Smooth muscle cell (in vitro differentiated cells): Measurements from ENCODE around the gene PRPF38A. TPM values are rescaled to one million over a fixed set of nuclear protein-coding genes. Genes with fewer than 3 reads are reported as not detected.

Experiments
- DNase-seq: peaks from one replicate; lab custom pipeline; 2025; ENCODE audit not compliant: unreplicated experiment; lab: John Stamatoyannopoulos, UW
- H2AFZ ChIP-seq: fragments of 200-600 bp; sonication (generic); 2 replicates; pipeline ENCODE4 v1.6.0; 2016; ENCODE audit warnings: antibody characterized with exemption, low read depth, mild to moderate bottlenecking
- H3F3A ChIP-seq: fragments of 200-600 bp; sonication (generic); 2 replicates; pipeline ENCODE4 v1.6.0; 2017; ENCODE audit warnings: antibody characterized with exemption, low read depth
- H3K27ac ChIP-seq: fragments of 200-600 bp; sonication (generic); 2 replicates; pipeline ENCODE4 v1.5.1; 2016; ENCODE audit warnings: low read depth, mild to moderate bottlenecking
- H3K27me3 ChIP-seq: fragments of 200-600 bp; sonication (generic); 2 replicates; pipeline ENCODE4 v1.6.1; 2016; ENCODE audit warnings: low read depth, mild to moderate bottlenecking
- H3K36me3 ChIP-seq: fragments of 200-600 bp; sonication (generic); 2 replicates; pipeline ENCODE4 v1.5.1; 2016; ENCODE audit warnings: low read depth
- H3K4me1 ChIP-seq: fragments of 200-600 bp; sonication (generic); 2 replicates; pipeline ENCODE4 v1.5.1; 2016; ENCODE audit warnings: low read depth
- H3K4me2 ChIP-seq: fragments of 200-600 bp; sonication (generic); 2 replicates; pipeline ENCODE4 v1.6.0; 2016; ENCODE audit warnings: mild to moderate bottlenecking
- H3K4me3 ChIP-seq: fragments of 200-600 bp; sonication (generic); 2 replicates; pipeline ENCODE4 v1.5.1; 2016; ENCODE audit warnings: mild to moderate bottlenecking
- H3K79me2 ChIP-seq: fragments of 200-600 bp; sonication (generic); 2 replicates; pipeline ENCODE4 v1.6.0; 2016; ENCODE audit warnings: low read depth, mild to moderate bottlenecking
- H3K9ac ChIP-seq: fragments of 200-600 bp; sonication (generic); 2 replicates; pipeline ENCODE4 v1.6.0; 2016; ENCODE audit warnings: low read depth
- H3K9me3 ChIP-seq: fragments of 200-600 bp; sonication (generic); replicated peaks from 2 replicates; pipeline ENCODE4 v1.5.1; 2016; ENCODE audit warnings: low read depth
- H4K20me1 ChIP-seq: fragments of 200-600 bp; sonication (generic); 2 replicates; pipeline ENCODE4 v1.6.0; 2016; ENCODE audit warnings: low read depth
- WGBS: methylation state at CpG from one replicate; pipeline ENCODE4 v1.1.7; 2016; ENCODE audit warnings: low lambda C conversion rate; 5-methylcytosine and 5-hydroxymethylcytosine counted together
- polyA plus RNA-seq: library from polyadenylated mRNA; unstranded; fragments of >200 nt; fragmentation: Nextera tagmentation; extraction: Ambion mirVana; gene quantifications from 2 replicates; pipeline ENCODE4 v1.2.1, GENCODE V29; 2016
- total RNA-seq: library from RNA; depleted of rRNA; stranded (reverse); fragments of >200 nt; gene quantifications from 2 replicates; pipeline ENCODE4 v1.2.3, GENCODE V29; 2014
- TF ChIP-seq, protein P1 (sequence below): fragments of 200-600 bp; sonication (generic); IDR thresholded peaks from 2 replicates; pipeline ENCODE4 v1.5.1; 2017; ENCODE audit warnings: borderline replicate concordance, mild to moderate bottlenecking, antibody characterized with exemption; ENCODE audit not compliant: insufficient read depth, poor library complexity, severe bottlenecking

The PRPF38A gene, protein sequence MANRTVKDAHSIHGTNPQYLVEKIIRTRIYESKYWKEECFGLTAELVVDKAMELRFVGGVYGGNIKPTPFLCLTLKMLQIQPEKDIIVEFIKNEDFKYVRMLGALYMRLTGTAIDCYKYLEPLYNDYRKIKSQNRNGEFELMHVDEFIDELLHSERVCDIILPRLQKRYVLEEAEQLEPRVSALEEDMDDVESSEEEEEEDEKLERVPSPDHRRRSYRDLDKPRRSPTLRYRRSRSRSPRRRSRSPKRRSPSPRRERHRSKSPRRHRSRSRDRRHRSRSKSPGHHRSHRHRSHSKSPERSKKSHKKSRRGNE
- total RNA-seq (23.2 and 24.8 TPM in 2 replicates), polyA plus RNA-seq (28.0 and 31.6 TPM in 2 replicates)

DNA sequence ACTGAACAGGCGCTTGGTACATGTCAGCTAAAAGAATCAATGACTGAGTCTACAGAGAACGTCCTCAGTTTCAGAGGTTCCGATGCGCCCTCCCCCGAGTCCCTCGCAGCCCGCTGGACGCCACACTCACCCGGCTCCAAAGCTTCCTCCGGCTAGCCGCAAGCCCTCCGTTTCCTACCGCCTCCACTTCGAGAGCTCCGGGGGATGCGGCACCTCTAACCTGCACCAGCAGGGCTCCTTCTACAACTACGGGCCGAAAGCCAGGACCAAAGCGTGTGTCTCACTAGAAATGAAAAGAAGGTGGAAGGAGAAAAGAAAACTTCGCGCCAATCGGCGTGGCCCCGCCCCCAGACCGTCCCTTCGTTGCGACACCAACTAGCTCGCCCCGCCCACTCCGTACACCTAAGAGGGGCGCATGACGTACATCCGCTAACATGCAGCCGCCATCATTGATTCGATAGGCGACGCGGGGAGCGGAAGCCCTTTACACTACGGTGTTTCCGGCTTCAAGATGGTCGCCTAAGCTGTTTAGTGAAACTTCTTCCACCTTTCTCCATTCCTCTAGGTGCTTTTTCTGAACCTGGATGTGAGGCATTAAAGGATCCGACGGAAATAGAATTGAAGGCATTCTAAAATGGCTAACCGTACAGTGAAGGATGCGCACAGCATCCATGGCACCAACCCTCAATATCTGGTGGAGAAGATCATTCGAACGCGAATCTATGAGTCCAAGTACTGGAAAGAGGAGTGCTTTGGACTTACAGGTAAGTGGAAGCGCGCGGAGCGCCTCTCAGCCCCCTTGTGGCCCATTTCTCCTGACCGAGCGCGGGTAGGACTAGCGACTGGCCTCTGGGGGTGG is at the start of gene PRPF38A, which contains the start of gene ORC1:
Gene PRPF38A (plus strand): TSS at position 487 of the 859 bp plus-strand sequence. CDS start 148 bp downstream, at position 635.
Gene ORC1 (minus strand): TSS at position 308 of the 859 bp plus-strand sequence. CDS start 2,200 bp downstream, outside the sequence.
- DNase-seq = peak; percentile 80
- H3K27me3 ChIP-seq = no peaks in the 10 kb centered on the region
- under 1% methylated on average over 57 of the region's 57 CpGs for WGBS
- TF ChIP-seq, protein P1, sequence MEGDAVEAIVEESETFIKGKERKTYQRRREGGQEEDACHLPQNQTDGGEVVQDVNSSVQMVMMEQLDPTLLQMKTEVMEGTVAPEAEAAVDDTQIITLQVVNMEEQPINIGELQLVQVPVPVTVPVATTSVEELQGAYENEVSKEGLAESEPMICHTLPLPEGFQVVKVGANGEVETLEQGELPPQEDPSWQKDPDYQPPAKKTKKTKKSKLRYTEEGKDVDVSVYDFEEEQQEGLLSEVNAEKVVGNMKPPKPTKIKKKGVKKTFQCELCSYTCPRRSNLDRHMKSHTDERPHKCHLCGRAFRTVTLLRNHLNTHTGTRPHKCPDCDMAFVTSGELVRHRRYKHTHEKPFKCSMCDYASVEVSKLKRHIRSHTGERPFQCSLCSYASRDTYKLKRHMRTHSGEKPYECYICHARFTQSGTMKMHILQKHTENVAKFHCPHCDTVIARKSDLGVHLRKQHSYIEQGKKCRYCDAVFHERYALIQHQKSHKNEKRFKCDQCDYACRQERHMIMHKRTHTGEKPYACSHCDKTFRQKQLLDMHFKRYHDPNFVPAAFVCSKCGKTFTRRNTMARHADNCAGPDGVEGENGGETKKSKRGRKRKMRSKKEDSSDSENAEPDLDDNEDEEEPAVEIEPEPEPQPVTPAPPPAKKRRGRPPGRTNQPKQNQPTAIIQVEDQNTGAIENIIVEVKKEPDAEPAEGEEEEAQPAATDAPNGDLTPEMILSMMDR = peak; percentile 46
- H3K4me2 ChIP-seq = peak within 1 kb of the TSS; percentile 91
- peak within 1 kb of the TSS; percentile 68 for H3K4me3 ChIP-seq
- peaks cover 5% of the 10 kb centered on the region for H3F3A ChIP-seq
- H3K36me3 ChIP-seq = peaks cover 5% of the 10 kb centered on the region
- peaks cover 13% of the 10 kb centered on the region for H3K4me1 ChIP-seq
- no peaks in the 10 kb centered on the region for H3K9me3 ChIP-seq
- H3K27ac ChIP-seq = peak within 1 kb of the TSS; percentile 89
- peak within 1 kb of the TSS; percentile 81 for H2AFZ ChIP-seq
- H4K20me1 ChIP-seq = no peaks in the 10 kb centered on the region
- peaks cover 42% of the 10 kb centered on the region for H3K79me2 ChIP-seq
- peak within 1 kb of the TSS; percentile 91 for H3K9ac ChIP-seq

DNA sequence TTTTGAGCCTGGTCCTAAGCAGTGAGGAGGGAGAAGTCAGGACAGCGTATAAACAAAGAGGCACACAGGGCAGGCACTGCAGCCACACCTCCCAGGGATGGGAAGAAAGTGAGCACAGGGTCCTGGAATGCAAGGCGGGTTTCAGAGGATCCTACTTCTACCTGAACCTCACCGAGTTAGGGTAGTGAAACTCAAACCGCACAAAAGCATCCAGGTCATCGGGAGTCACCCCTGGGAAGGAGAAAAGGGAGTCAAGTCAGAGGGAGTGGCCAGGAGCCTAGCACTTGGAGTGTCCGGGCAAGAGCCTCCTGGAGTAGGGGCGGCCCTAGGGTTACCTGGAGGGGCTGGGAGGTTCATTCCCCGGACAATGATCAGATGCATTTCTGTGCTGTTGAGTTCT is 49.0 kb upstream of the PRPF38A start:
- H3K9ac ChIP-seq = no peak overlapping the region
- no peaks in the 10 kb centered on the region for H3K27me3 ChIP-seq
- no peak overlapping the region for H3K27ac ChIP-seq
- peaks cover 28% of the 10 kb centered on the region for H3F3A ChIP-seq
- TF ChIP-seq, protein P1 = no peak
- no peak overlapping the region for H3K4me3 ChIP-seq
- no peak overlapping the region for H3K4me2 ChIP-seq
- no peaks in the 10 kb centered on the region for H3K79me2 ChIP-seq
- peaks cover 15% of the 10 kb centered on the region for H3K36me3 ChIP-seq
- DNase-seq = no peak
- no peak overlapping the region for H2AFZ ChIP-seq
- H4K20me1 ChIP-seq = no peaks in the 10 kb centered on the region
- WGBS = 95% methylated on average over 8 of the region's 8 CpGs
- H3K9me3 ChIP-seq = no peaks in the 10 kb centered on the region
- H3K4me1 ChIP-seq = peaks cover 10% of the 10 kb centered on the region

DNA sequence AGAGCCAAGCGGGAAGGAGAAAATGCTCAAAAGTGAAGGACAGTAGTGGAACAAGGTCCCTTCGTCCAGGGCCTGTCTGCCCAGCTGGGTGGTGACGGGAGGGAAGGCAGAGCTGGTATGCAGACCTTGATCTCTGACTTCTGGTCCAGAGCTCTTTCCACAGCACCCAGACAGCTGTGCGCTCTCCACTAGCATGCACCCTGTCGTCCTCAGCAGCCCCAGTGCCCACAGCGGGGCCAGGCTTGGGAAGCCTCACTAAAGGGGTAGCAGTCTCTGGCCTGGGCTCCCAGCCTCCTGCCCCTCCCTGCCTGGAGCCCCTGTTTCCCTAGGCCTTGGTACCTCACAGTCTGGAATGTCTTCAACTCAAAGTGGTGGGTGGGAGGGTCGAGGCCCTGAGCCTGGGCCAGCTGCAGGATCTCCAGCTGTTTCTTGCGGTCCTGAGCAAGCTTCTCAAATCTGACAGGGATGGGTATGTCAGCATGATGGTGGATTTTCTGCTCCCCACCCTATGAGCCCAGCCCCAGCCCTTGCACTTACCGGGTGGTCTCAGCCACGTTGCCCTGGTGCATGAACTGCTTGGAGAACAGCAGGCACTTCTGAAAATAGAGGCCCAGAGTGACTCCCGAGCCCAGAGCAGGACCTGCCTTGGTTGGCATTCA is 48.4 kb upstream of the PRPF38A start:
- no peak overlapping the region for H3K4me2 ChIP-seq
- whole genome bisulfite sequencing = 97% methylated on average over 10 of the region's 11 CpGs
- H3F3A ChIP-seq = peaks cover 25% of the 10 kb centered on the region
- no peak overlapping the region for H3K9ac ChIP-seq
- no peak overlapping the region for H2AFZ ChIP-seq
- TF ChIP-seq, protein P1 = no peak
- H3K4me1 ChIP-seq = peaks cover 6% of the 10 kb centered on the region
- peaks cover 15% of the 10 kb centered on the region for H3K36me3 ChIP-seq
- no peak overlapping the region for H3K27ac ChIP-seq
- no peaks in the 10 kb centered on the region for H3K79me2 ChIP-seq
- no peaks in the 10 kb centered on the region for H3K27me3 ChIP-seq
- no peak for DNase-seq
- no peaks in the 10 kb centered on the region for H4K20me1 ChIP-seq
- H3K9me3 ChIP-seq = no peaks in the 10 kb centered on the region
- no peak overlapping the region for H3K4me3 ChIP-seq
